ENCODE results near the gene SPDYE6.
"Not testable (repeated sequence)": the region's sequence is repeated elsewhere in the genome, so short reads cannot be mapped to it uniquely, and the experiment has no call there.

The SPDYE6 gene

DNA sequence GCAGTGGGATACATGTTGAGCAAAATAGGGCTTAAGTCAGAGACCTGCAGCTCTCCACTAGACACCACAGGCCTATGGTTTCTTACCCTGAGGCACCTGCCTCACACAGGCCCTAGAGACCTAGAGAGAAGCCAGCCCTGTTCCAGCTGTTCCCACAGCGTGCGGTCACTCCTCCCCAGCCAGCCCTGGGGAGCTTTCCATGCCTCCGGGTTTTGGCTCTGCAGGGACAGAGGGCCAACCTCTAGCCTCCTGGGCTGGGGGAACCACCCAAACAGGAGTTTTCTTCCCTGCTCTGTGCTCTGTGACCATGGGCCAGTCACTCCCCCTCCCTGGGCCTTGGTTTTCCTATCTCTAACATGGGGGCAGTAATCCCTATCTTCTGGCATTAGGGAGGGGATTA is 36.6 kb downstream of the SPDYE6 start:
- in situ Hi-C loops (cut with MboI; ENCODE audit: low sequenced_read_pairs), result no loop called here

DNA sequence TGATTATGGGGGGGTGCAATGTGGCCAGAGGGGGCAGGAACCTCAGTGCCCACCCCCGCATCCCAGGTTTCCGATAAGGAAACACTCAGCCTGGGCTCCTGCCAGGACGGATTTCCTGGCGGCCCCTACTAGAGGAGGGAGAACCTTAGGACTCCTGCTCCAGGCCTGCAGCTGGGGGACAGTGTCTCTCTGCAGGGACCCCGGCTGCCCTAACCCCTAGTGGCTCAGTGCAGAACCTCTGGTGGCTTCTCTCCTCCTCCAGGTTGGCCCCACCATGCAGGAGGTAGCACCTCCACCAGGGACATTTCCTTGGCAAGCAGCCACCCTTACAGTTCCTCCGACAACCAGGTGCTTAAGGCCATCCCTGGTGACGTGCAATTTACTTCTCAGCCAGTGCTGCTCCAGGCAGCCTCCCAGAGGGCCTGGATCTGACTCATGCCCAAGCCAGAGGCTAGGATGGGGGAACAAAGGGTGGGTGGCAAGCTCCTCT is 37.7 kb downstream of the SPDYE6 start:
- in situ Hi-C loops (cut with MboI; ENCODE audit: low sequenced_read_pairs), result no loop called here

DNA sequence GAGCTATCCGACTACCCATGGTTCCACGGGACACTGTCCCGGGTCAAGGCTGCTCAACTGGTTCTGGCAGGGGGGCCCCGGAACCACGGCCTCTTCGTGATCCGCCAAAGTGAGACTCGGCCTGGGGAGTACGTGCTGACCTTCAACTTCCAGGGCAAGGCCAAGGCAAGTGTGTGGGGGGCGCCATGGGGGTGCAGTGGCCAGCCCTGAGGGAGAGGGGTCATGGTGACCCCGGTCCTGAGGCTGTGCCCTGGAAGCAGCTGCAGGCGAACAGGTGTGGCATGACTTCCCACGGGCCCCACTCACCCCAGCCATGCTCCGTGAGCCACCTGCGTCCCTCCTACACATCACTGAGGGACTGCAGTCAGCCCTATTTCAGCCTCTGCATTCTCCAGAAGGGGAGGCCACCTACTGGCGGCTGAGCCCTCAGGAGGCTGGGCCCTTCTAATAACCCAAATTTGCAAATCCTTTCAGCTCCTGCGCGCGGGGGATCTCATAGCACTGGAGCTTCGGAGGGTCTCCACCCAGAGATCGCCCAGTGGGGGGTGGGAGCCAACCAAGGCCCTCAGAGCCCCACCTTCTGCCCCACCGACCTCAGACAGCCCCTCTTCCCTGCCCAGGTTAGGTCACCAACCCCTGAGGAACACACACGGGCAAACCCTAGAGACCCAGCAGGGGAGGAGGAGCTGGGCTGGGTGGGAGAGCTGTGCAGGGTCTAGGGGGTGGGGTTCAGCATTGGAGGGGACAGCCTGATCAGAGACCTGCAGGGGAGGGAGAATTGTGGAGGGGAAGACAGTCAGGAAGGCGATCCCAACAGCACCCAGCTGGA is 38.8 kb downstream of the SPDYE6 start:
- in situ Hi-C loops (cut with MboI; ENCODE audit: low sequenced_read_pairs), result no loop called here

DNA sequence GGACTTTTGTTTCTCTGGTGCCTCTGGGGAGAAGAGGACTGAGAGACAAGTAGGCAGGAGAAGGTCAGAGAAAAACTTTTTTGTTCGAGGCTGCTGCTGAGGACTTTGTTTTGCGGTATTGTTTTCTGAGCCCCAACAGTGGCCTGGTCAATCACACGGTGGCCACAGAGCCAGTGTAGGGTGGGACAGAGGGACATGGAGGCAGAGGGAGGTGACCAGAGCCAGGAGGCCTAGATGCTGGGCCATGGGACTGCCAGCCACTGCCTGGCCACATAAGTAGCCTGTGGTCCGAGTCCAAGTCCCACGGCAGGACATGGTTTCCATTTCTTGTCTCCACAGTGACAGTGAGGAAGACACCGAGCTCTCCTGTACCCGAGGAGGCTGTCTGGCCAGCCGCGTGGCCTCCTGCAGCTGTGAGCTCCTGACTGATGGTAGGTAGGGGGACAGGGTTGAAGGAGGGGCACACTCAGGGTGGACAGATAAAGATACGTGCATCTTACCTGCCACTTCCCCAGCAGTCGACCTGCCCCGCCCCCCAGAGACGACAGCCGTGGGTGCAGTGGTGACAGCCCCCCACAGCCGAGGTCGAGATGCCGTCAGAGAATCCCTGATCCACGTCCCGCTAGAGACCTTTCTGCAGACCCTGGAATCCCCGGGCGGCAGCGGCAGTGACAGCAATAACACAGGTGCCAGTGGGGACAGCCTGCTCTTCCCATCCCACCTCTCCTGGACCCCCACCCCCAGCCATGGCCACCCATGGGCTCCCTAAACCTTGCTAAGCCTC is 42.1 kb downstream of the SPDYE6 start:
- in situ Hi-C loops (cut with MboI; ENCODE audit: low sequenced_read_pairs), result no loop called here

DNA sequence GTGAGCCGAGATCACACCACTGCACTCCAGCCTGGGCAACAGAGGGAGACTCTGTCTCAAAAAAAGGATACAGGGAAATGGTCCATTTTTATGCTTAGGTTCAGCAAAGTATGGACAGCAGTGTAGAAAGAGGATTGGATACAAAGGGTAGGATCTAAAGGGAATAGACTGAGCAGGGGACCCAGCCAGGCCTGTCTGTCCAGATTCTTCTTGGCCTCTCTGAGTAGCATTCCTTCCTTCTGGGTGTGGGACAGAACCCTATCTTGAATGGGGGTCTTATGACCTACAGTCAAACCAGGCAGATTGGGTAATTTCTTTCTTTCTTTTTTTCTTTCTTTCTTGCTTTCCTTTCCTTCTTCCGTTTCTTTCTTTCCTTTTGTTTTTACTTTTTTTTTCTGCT is 43.9 kb downstream of the SPDYE6 start:
- in situ Hi-C loops (cut with MboI; ENCODE audit: low sequenced_read_pairs), result no loop called here

DNA sequence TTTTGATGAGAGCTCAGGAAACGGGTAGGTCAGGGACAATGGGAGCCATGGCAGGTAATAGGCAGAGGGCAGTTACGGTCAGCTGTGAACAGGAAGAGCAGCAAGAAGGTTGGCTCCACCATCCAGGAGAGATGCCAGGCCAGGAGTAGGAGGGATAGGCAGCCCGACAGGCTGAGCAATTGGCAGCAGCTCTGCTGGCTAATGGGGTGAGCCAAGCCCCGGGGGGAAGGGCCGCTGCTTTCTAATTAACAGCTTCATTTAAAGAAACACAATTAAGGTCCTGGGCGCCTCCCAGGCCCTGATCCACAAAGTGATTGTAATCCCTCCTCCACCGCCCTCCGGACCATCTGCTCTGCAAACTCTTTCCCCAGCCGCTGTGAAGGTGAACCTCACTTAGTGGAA is 45.8 kb downstream of the SPDYE6 start:
- in situ Hi-C loops (cut with MboI; ENCODE audit: low sequenced_read_pairs), result no loop called here

DNA sequence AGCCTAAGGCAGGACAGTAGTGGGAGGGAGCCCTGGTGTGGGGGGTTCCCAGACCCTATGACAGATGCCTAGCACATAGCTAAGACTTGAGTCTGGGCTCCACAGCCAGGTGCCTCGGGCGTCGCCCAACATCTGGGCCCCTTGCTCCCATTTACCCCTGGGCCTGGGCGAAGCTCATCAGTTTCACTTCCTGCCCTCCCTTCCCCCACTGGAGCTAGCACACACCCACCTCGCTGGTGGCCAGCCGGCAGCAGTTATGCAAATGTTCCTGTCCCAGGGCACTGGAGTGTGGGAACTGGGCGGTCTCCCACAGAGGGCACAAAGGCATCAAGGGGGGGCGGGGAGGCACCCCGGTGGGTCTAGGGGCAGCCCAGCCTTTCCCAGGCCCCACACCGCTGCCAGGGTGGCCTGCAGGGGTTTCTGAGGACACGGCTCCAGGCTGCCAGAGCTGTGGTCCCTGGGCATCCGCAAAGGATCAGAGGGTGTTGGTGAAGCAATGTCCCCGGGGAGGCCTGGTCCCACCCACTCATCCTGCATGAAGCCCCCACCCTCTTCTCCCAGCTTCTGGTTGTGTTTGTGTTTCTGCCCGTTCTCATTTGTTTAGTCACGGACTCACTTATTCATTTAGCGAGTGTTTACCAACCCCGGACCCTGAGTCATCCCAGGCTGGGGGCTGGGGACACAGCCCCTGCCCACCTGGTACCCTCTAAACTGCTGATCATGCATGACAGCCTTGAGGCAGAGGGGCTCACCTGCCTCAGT is 49.1 kb downstream of the SPDYE6 start:
- in situ Hi-C loops (cut with MboI; ENCODE audit: low sequenced_read_pairs), result no loop called here

DNA sequence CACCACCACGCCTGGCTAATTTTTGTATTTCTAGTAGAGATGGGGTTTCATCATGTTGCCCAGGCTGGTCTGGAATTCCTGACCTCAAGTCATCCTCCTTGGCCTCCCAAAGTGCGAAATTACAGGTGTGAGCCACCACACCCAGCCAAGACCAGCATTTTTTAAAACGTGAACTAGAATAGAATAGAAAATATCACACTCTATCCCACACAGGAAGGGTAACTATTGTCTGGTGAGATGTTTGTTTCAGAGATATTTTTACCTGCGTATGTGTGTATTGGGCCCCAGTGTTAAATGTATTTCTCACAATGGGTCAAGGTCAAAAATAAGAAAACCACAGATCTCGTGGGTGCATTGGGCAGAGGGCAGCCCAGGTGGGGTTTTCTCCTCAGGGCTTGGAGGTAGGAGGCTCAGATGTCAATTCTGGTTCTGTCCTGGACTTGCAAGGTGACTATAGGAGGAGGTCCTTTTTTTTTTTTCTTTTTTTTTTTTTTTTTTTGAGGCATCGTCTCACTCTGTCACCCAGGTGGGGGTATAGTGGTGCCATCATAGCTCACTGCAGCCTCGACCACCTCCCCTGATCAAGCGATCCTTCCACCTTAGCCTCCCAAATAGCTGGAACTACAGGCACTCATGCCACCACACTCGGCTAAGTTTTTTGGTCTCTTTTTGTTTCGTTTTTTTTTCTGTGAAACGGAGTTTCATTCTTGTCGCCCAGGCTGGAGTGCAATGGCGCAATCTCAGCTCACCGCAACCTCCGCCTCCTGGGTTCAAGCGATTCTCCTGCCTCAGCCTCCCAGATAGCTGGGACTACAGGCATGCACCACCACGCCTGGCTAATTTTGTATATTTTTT is 50.6 kb downstream of the SPDYE6 start:
- in situ Hi-C loops (cut with MboI; ENCODE audit: low sequenced_read_pairs), result no loop called here

DNA sequence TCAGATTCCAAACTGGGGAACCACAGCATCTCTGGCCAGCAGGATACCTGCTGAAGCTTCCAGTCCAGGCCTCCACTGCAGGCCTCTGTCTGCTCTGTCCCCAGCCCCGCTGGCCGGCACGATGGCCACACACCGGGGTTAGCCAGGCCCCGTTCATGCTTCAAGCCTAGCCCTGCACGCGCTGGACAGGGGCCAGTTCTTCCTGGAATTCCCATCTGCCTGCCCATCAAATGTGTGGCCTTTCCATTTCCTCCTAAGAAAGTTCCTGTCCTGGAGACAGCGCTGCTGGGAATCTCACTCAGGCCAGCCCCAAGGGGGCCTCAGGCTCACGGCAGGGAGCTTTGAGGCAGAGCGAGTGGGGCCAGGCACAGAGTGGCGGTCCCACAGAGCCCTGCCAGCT is 51.6 kb downstream of the SPDYE6 start:
- in situ Hi-C loops (cut with MboI; ENCODE audit: low sequenced_read_pairs), result no loop called here

DNA sequence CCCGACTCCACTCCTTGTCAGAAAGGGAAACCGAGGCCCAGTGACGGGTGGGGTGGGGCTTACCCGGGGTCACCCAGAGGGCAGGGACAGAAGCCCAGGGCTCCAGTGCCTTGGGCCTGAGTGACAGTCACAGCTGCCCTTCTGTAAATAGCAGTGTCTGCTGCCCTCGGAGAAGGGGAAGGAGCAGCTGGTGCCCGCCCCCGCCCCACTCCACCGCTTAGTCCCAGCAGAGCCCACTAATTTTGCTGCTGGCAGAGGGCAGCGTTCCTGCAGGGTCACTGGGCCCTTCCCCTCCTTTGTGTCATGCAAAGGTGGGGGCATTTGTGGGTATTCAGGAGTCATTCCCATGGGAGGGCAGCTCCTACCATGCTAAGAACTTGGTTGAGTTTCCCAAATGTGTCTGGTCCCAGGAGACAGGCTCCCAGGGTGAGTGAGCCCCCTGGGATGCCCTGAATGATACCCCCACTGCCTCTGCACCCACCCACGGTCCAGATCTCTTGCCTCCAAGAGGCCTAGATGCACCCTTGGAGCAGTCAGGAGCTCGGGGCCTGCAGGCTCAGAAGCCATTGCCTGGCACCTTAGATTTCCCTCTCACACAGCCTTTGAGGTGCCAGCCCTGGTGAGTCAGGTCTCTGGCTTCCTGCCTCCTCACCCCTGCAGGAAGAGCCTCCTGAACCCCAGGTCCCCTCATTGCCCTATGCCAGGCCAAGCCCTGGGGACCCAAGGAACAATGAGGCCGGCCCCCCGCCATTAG is 52.4 kb downstream of the SPDYE6 start:
- in situ Hi-C loops (cut with MboI; ENCODE audit: low sequenced_read_pairs), result no loop called here

DNA sequence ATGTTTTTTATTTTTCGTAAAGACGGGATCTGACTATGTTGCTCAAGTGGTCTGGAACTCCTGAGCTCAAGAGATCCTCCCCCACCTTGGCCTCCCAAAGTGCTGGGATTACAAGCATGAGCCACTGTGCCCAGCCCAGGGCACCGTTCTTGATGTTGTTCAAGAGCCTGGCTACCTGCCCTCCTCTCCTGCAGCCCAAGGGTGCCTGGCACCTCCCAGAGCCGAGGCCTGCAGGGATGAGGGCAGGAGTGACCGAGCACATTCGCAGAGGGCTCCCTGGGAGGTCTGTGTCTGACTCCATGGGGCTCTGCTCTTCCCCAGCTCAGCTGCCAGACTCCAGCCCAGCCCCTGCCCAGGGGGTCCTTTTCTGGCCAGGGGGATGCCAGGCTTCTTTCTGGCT is 54.2 kb downstream of the SPDYE6 start:
- in situ Hi-C loops (cut with MboI; ENCODE audit: low sequenced_read_pairs), result no loop called here

DNA sequence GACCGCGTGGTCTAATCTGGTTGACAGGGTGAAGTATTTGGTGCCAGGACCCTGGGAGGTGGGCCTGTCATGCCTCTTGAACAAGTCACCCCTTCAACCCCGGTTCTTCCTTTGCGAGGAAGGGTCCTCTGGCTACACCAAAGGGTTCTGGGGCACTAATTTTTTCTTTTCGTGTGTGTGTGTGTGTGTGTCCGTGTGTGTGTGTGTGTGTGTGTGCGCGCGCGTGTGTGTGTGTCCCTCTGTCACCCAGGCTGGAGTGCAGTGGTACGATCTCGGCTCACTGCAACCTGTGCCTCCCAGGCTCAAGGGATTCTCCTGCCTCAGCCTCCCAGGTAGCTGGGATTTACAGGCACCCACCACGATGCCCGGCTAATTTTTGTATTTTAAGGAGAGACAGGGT is 54.9 kb downstream of the SPDYE6 start:
- in situ Hi-C loops (cut with MboI; ENCODE audit: low sequenced_read_pairs), result not testable (repeated sequence)

DNA sequence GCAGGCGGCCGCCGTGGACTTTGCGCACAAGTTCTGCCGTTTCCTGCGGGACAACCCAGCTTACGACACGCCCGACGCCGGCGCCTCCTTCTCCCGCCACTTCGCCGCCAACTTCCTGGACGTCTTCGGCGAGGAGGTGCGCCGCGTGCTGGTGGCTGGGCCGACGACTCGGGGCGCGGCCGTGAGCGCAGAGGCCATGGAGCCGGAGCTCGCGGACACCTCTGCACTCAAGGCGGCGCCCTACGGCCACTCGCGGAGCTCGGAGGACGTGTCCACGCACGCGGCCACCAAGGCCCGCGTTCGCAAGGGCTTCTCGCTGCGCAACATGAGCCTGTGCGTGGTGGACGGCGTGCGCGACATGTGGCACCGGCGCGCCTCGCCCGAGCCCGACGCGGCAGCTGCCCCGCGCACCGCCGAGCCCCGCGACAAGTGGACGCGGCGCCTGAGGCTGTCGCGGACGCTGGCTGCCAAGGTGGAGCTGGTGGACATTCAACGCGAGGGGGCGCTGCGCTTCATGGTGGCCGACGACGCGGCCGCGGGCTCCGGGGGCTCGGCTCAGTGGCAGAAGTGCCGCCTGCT is 55.5 kb downstream of the SPDYE6 start:
- in situ Hi-C loops (cut with MboI; ENCODE audit: low sequenced_read_pairs), result no loop called here

DNA sequence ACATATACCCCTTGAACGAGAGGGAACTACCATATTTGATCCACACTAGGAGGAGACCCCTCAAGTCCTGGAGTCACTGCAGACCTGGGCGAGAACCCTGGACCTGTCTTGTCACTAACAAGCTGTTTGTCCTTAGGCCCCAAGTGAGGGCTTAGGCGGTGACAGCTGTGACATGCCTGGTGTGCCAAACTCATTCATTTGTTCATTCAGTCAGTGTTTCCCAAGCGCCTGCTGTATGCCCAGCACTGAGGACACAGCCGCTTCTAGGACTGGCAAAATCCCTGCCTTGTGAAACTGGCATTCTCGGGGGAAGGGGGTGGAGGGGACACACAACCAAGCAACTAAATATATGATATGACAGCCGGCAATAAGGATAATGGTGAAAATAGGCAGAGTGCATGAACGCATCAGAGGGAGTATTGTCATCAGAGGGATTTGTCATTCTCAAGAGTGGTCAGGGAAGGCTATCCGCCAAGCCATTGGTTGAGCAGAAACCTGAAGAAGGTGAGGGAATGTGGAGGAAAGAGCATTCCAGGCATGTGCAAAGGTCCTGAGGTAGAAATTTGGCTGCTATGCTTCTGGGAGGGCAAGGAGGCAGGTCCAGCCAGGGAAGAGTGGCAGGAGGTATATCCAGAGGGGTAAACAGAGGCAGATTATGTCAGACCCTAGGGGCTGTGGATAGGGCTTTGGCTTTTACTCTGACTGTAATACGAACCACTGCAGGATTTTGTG is 58.6 kb downstream of the SPDYE6 start:
- in situ Hi-C loops (cut with MboI; ENCODE audit: low sequenced_read_pairs), result no loop called here

DNA sequence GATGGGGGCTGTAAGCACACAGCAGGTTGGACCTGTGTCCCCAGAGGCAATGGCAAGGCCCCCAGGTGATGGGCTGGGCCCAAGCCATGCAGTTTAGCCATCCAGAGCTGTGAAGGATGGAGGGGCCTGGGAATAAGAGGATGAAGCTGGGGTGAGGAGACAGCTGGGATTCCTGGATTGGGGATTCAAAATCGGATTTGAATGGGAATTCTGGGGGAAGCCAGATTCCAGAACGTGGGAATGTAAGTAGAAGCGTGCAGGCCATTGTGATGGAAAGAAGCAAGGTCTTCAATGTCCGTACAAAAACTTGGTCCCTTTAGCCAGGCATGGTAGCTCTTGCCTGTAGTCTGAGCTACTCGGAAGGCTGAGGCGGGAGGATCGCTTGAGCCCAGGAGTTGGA is 59.7 kb downstream of the SPDYE6 start:
- in situ Hi-C loops (cut with MboI; ENCODE audit: low sequenced_read_pairs), result no loop called here

DNA sequence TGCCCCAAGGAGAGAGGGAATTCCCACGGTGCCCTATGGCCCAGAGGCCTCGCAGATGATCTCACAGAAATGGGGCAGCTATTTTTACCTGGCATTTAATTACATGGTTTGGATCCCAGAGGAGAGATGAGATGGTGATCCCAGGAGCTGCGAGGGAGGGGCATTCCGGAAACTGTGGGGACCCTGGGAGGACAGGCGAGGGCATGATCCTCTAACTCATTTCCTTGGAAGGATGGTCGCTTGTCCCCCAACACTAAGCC is 60.1 kb downstream of the SPDYE6 start:
- in situ Hi-C loops (cut with MboI; ENCODE audit: low sequenced_read_pairs), result no loop called here
